Neural progenitor cell (in vitro differentiated cells): Measurements from ENCODE around the gene C12orf76. TPM values are rescaled to one million over a fixed set of nuclear protein-coding genes. Genes with fewer than 3 reads are reported as not detected.

Source experiments
- DNase-seq: peaks from one replicate; pipeline ENCODE4 v3.0.0-alpha.2; 2016; ENCODE audit warnings: low spot score
- H2AFZ ChIP-seq: fragments of 200-600 bp; sonication (generic); replicated peaks from 2 replicates; pipeline ENCODE4 v1.6.1; 2016; ENCODE audit warnings: antibody characterized with exemption
- H3F3A ChIP-seq: fragments of 200-600 bp; sonication (generic); 2 replicates; pipeline ENCODE4 v1.6.1; 2016; ENCODE audit warnings: antibody characterized with exemption, low read depth
- H3K27ac ChIP-seq: fragments of 200-600 bp; sonication (generic); 2 replicates; pipeline ENCODE4 v1.5.1; 2016; ENCODE audit warnings: mild to moderate bottlenecking
- H3K27me3 ChIP-seq: fragments of 200-600 bp; sonication (generic); 2 replicates; pipeline ENCODE4 v1.6.1; 2016; ENCODE audit warnings: mild to moderate bottlenecking, moderate library complexity
- H3K36me3 ChIP-seq: fragments of 200-600 bp; sonication (generic); 2 replicates; pipeline ENCODE4 v1.5.1; 2016
- H3K4me1 ChIP-seq: fragments of 200-600 bp; sonication (generic); 2 replicates; pipeline ENCODE4 v1.6.1; 2016; ENCODE audit warnings: mixed run types
- H3K4me2 ChIP-seq: fragments of 200-600 bp; sonication (generic); 2 replicates; pipeline ENCODE4 v1.6.1; 2016
- H3K4me3 ChIP-seq: fragments of 200-600 bp; sonication (generic); 2 replicates; pipeline ENCODE4 v1.5.1; 2016
- H3K79me2 ChIP-seq: fragments of 200-600 bp; sonication (generic); 2 replicates; pipeline ENCODE4 v1.6.1; 2016; ENCODE audit warnings: low read depth
- H3K9ac ChIP-seq: fragments of 200-600 bp; sonication (generic); 2 replicates; pipeline ENCODE4 v1.6.1; 2016
- H3K9me3 ChIP-seq: fragments of 200-600 bp; sonication (generic); 2 replicates; pipeline ENCODE4 v1.5.1; 2016; ENCODE audit warnings: low read depth
- H4K20me1 ChIP-seq: fragments of 200-600 bp; sonication (generic); 2 replicates; pipeline ENCODE4 v1.6.1; 2016; ENCODE audit warnings: low read depth
- H3K27ac Mint-ChIP-seq: 3 replicates; pipeline ENCODE4 v1.8.0; 2021; ENCODE audit warnings: mixed read lengths
- H3K27me3 Mint-ChIP-seq: 2 replicates; pipeline ENCODE4 v1.8.0; 2022; ENCODE audit warnings: low read depth, mild to moderate bottlenecking, inconsistent platforms, moderate library complexity, mixed read lengths; ENCODE audit not compliant: insufficient read depth
- H3K36me3 Mint-ChIP-seq: 3 replicates; pipeline ENCODE4 v1.8.0; 2021; ENCODE audit warnings: mixed read lengths
- H3K4me1 Mint-ChIP-seq: 3 replicates; pipeline ENCODE4 v1.8.0; 2021; ENCODE audit warnings: mixed read lengths
- H3K4me3 Mint-ChIP-seq: 3 replicates; pipeline ENCODE4 v1.8.0; 2021; ENCODE audit warnings: mild to moderate bottlenecking, moderate library complexity, mixed read lengths
- H3K9me3 Mint-ChIP-seq: 3 replicates; pipeline ENCODE4 v1.8.0; 2020; ENCODE audit warnings: mixed read lengths
- CTCF ChIP-seq: fragments of 200-600 bp; sonication (generic); IDR thresholded peaks from 2 replicates; pipeline ENCODE4 v1.5.1; 2017; ENCODE audit warnings: antibody characterized with exemption, mild to moderate bottlenecking
- EZH2 ChIP-seq: fragments of 200-600 bp; sonication (generic); IDR thresholded peaks from 2 replicates; pipeline ENCODE4 v1.6.1; 2017; ENCODE audit warnings: antibody characterized with exemption, mild to moderate bottlenecking, moderate library complexity
- EZH2phosphoT487 ChIP-seq: fragments of 200-600 bp; sonication (generic); IDR thresholded peaks from 2 replicates; pipeline ENCODE4 v1.6.1; 2017; ENCODE audit warnings: antibody characterized with exemption
- total RNA-seq: library from RNA; depleted of rRNA; stranded (reverse); fragments of >200 nt; gene quantifications from 2 replicates; pipeline ENCODE4 v1.2.3, GENCODE V29; 2015; ENCODE audit warnings: low replicate concordance

C12orf76 gene
- total RNA-seq, 1 donor from 2014 or later, result 48.8 TPM

- Histone ChIP-seq H3K9ac (no peak overlapping the region), H3K36me3 (no peaks in the 10 kb centered on the region), H3K4me2 (no peak overlapping the region), H3K4me1 (peaks cover 5% of the 10 kb centered on the region), H3K9me3 (no peaks in the 10 kb centered on the region), H3K27me3 (no peaks in the 10 kb centered on the region), H4K20me1 (no peaks in the 10 kb centered on the region), H2AFZ (no peak overlapping the region), H3F3A (peaks cover 6% of the 10 kb centered on the region), H3K4me3 (no peak overlapping the region), H3K27ac (no peak overlapping the region), H3K79me2 (no peaks in the 10 kb centered on the region)
- TF ChIP-seq CTCF (no peak), EZH2phosphoT487 (no peak), EZH2 (no peak)
- Mint-ChIP-seq H3K4me1 (peaks cover 8% of the 10 kb centered on the region), H3K36me3 (peaks cover 19% of the 10 kb centered on the region), H3K9me3 (no peaks in the 10 kb centered on the region), H3K4me3 (no peak overlapping the region), H3K27ac (no peak overlapping the region), H3K27me3 (peaks cover 8% of the 10 kb centered on the region)
- DNase-seq, result no peak
These were observed 24.3 kb downstream of the C12orf76 start for GRCh38 chr12:110024051-110024450.

- peak overlapping the region; percentile 47 for H3K27ac ChIP-seq
These were observed 25.0 kb downstream of the C12orf76 start for GRCh38 chr12:110023059-110023980.

GRCh38 chr12:110020956-110021355 lies 27.4 kb downstream of the C12orf76 start:
- H3K4me1 Mint-ChIP-seq, result peaks cover 8% of the 10 kb centered on the region
- Histone ChIP-seq H2AFZ (no peak overlapping the region), H3K27ac (no peak overlapping the region), H3K79me2 (no peaks in the 10 kb centered on the region), H3K36me3 (no peaks in the 10 kb centered on the region), H3K9me3 (no peaks in the 10 kb centered on the region), H4K20me1 (no peaks in the 10 kb centered on the region), H3K4me2 (no peak overlapping the region), H3K27me3 (no peaks in the 10 kb centered on the region), H3K9ac (no peak overlapping the region), H3K4me3 (no peak overlapping the region), H3K4me1 (peaks cover 5% of the 10 kb centered on the region), H3F3A (peaks cover 6% of the 10 kb centered on the region)
- no peak for DNase-seq
- H3K27me3 Mint-ChIP-seq, result peaks cover 8% of the 10 kb centered on the region
- H3K9me3 Mint-ChIP-seq, result no peaks in the 10 kb centered on the region
- H3K36me3 Mint-ChIP-seq, result peaks cover 8% of the 10 kb centered on the region
- TF ChIP-seq EZH2 (no peak), CTCF (no peak), EZH2phosphoT487 (no peak)
- H3K27ac Mint-ChIP-seq, result no peak overlapping the region
- no peak overlapping the region for H3K4me3 Mint-ChIP-seq

More at GRCh38 chr12:110023059-110023980, 25.0 kb downstream of the C12orf76 start:
- Histone ChIP-seq H3K36me3 (no peaks in the 10 kb centered on the region), H3K4me3 (no peak overlapping the region), H3K79me2 (no peaks in the 10 kb centered on the region), H3K4me1 (peaks cover 5% of the 10 kb centered on the region), H4K20me1 (no peaks in the 10 kb centered on the region), H3F3A (peaks cover 6% of the 10 kb centered on the region), H3K27me3 (no peaks in the 10 kb centered on the region), H3K9ac (no peak overlapping the region), H2AFZ (no peak overlapping the region), H3K4me2 (peak overlapping the region; percentile 10), H3K9me3 (no peaks in the 10 kb centered on the region)
- Mint-ChIP-seq H3K36me3 (peaks cover 17% of the 10 kb centered on the region), H3K27me3 (peaks cover 8% of the 10 kb centered on the region), H3K9me3 (no peaks in the 10 kb centered on the region), H3K4me3 (no peak overlapping the region), H3K4me1 (peaks cover 8% of the 10 kb centered on the region), H3K27ac (no peak overlapping the region)
- peak; percentile 7 for DNase-seq
- TF ChIP-seq EZH2phosphoT487 (no peak), CTCF (no peak), EZH2 (no peak)
